HCT116 (cell line): ENCODE measurements around the gene PRKCD. TPM values are rescaled to one million over a fixed set of nuclear protein-coding genes. Genes with fewer than 3 reads are reported as not detected.

Experiments used
- ATAC-seq: fragments of 200-7000 bp; cut with Tn5 transposase; 2 replicates; pipeline ENCODE4 v1.9.1; 2020; ENCODE audit warnings: mild to moderate bottlenecking, moderate library complexity
- BruUV-seq: library from RNA; stranded (reverse); fragments of 400-500 nt; replicated peaks from 2 replicates; lab custom pipeline; 2021; lab: Mats Ljungman, UMichigan
- CTCF ChIA-PET: fragments of 300-600 bp; sonication (Branson Sonifier 250); formaldehyde crosslinking; loops from one replicate; lab custom pipeline; 2021; ENCODE audit warnings: antibody characterized with exemption; lab: Charles Lee
- POLR2A ChIA-PET: fragments of 300-600, 350-600 bp; sonication (Branson Sonifier 250); formaldehyde crosslinking; loops from one replicate; lab custom pipeline; 2021; ENCODE audit warnings: antibody characterized with exemption; lab: Charles Lee
- RAD21 ChIA-PET, 2 experiments: fragments of 300-600 bp; sonication (Branson Sonifier 250); formaldehyde crosslinking; loops; one replicate each; lab custom pipeline; 2023; ENCODE audit warnings: low total read pairs in 2 of 2; ENCODE audit not compliant: uncharacterized antibody in 2 of 2, unreplicated experiment in 2 of 2, low non-redundant PET in 1 of 2; lab: Charles Lee
- DNase-seq: peaks from one replicate; pipeline ENCODE4 v3.0.0-alpha.2; 2010; ENCODE audit warnings: low read depth, low spot score
- H2AFZ ChIP-seq: fragments of 200-600 bp; shearing (Covaris generic), sonication (generic); 2 replicates; pipeline ENCODE4 v1.6.1; 2017; ENCODE audit warnings: low read depth, mixed run types, mixed read lengths, antibody characterized with exemption, low read length; ENCODE audit not compliant: poor library complexity, severe bottlenecking
- H3K27ac ChIP-seq: 2 replicates; pipeline ENCODE4 v1.5.1; 2012; ENCODE audit warnings: low read depth, low read length
- H3K27me3 ChIP-seq: fragments of 200-600 bp; sonication (generic); 2 replicates; pipeline ENCODE4 v1.6.1; 2016; ENCODE audit warnings: mixed run types, low read length, mixed read lengths; ENCODE audit not compliant: insufficient read depth
- H3K36me3 ChIP-seq, 2 experiments: fragments of 200-500 bp in 1 of 2; fragments of 200-600 bp in 1 of 2; sonication (Bioruptor generic) in 1 of 2; sonication (generic) in 1 of 2; 2 replicates each; pipeline versions ENCODE4 v1.5.1 to v1.6.1; 2014 to 2016; ENCODE audit warnings: low read length in 2 of 2, inconsistent platforms in 1 of 2, mixed read lengths in 1 of 2, mixed run types in 1 of 2; ENCODE audit not compliant: insufficient read depth in 2 of 2, control insufficient read depth in 1 of 2
- H3K4me1 ChIP-seq, 2 experiments: fragments of 200-600 bp in 1 of 2; sonication (generic) in 1 of 2; 2 replicates each; pipeline versions ENCODE4 v1.5.1 to v1.6.1; 2012 to 2017; ENCODE audit warnings: low read length in 2 of 2, inconsistent platforms in 1 of 2, mild to moderate bottlenecking in 1 of 2, mixed read lengths in 1 of 2, mixed run types in 1 of 2, moderate library complexity in 1 of 2; ENCODE audit not compliant: insufficient read depth in 2 of 2, control insufficient read depth in 1 of 2
- H3K4me2 ChIP-seq: fragments of 200-600 bp; sonication (generic); 2 replicates; pipeline ENCODE4 v1.6.1; 2017; ENCODE audit warnings: mixed run types, low read length, mixed read lengths
- H3K4me3 ChIP-seq, 2 experiments: fragments of 200-600 bp in 1 of 2; sonication (generic) in 1 of 2; replicated peaks in 1 of 2; 2 replicates each; pipeline ENCODE4 v1.5.1; 2011 to 2016; ENCODE audit warnings: low read length in 2 of 2, control low read depth in 1 of 2, low read depth in 1 of 2, mild to moderate bottlenecking in 1 of 2, mixed read lengths in 1 of 2, mixed run types in 1 of 2
- H3K79me2 ChIP-seq: fragments of 200-600 bp; sonication (generic); 2 replicates; pipeline ENCODE4 v1.6.1; 2017; ENCODE audit warnings: mild to moderate bottlenecking, mixed run types, low read length, moderate library complexity, mixed read lengths; ENCODE audit not compliant: insufficient read depth
- H3K9ac ChIP-seq: fragments of 200-600 bp; sonication (generic); 2 replicates; pipeline ENCODE4 v1.6.1; 2016; ENCODE audit warnings: low read length, mixed read lengths
- H3K9me2 ChIP-seq: fragments of 200-600 bp; sonication (generic), shearing (Covaris generic); 2 replicates; pipeline ENCODE4 v1.6.1; 2017; ENCODE audit warnings: mixed run types, mild to moderate bottlenecking, moderate library complexity; ENCODE audit not compliant: insufficient read depth
- H3K9me3 ChIP-seq, 2 experiments: fragments of 200-500 bp in 1 of 2; fragments of 200-600 bp in 1 of 2; sonication (Bioruptor generic) in 1 of 2; sonication (generic) in 1 of 2; 2 replicates each; pipeline ENCODE4 v1.6.1; 2014 to 2017; ENCODE audit warnings: low read length in 2 of 2, mixed read lengths in 2 of 2, inconsistent platforms in 1 of 2, low read depth in 1 of 2, mild to moderate bottlenecking in 1 of 2, mixed run types in 1 of 2, moderate library complexity in 1 of 2; ENCODE audit not compliant: control insufficient read depth in 1 of 2, insufficient read depth in 1 of 2
- H4K20me1 ChIP-seq: fragments of 200-600 bp; sonication (generic), shearing (Covaris generic); 2 replicates; pipeline ENCODE4 v1.6.1; 2017; ENCODE audit warnings: mixed run types, mild to moderate bottlenecking, moderate library complexity; ENCODE audit not compliant: insufficient read depth
- ATF3 ChIP-seq: IDR thresholded peaks from 2 replicates; pipeline ENCODE4 v1.6.1; 2012
- CBX3 ChIP-seq: IDR thresholded peaks from 2 replicates; pipeline ENCODE4 v1.6.1; 2012; ENCODE audit warnings: low read depth
- EGR1 ChIP-seq: IDR thresholded peaks from 2 replicates; pipeline ENCODE4 v1.6.1; 2012; ENCODE audit warnings: low read depth
- ELF1 ChIP-seq: IDR thresholded peaks from 2 replicates; pipeline ENCODE4 v1.6.1; 2012; ENCODE audit warnings: low read depth, borderline replicate concordance
- EZH2 ChIP-seq: fragments of 200-600 bp; sonication (generic); IDR thresholded peaks from 2 replicates; pipeline ENCODE4 v1.6.1; 2017; ENCODE audit warnings: antibody characterized with exemption, mixed run types
- EZH2phosphoT487 ChIP-seq: fragments of 200-600 bp; IDR thresholded peaks from 2 replicates; pipeline ENCODE4 v1.6.1; 2018; ENCODE audit warnings: antibody characterized with exemption, borderline replicate concordance
- FOSL1 ChIP-seq: IDR thresholded peaks from 2 replicates; pipeline ENCODE4 v1.6.1; 2012; ENCODE audit warnings: low read depth
- MAX ChIP-seq: IDR thresholded peaks from 2 replicates; pipeline ENCODE4 v1.6.1; 2012
- POLR2AphosphoS5 ChIP-seq: IDR thresholded peaks from 2 replicates; pipeline ENCODE4 v1.6.1; 2011; ENCODE audit warnings: mild to moderate bottlenecking, low read depth, low read length, moderate library complexity
- RAD21 ChIP-seq: IDR thresholded peaks from 2 replicates; pipeline ENCODE4 v1.6.1; 2012; ENCODE audit warnings: low read depth, mild to moderate bottlenecking
- REST ChIP-seq: IDR thresholded peaks from 2 replicates; pipeline ENCODE4 v1.6.1; 2012; ENCODE audit warnings: low read depth
- SIN3A ChIP-seq: IDR thresholded peaks from 2 replicates; pipeline ENCODE4 v1.6.1; 2012; ENCODE audit warnings: low read depth
- SP1 ChIP-seq: IDR thresholded peaks from 2 replicates; pipeline ENCODE4 v1.6.1; 2012; ENCODE audit warnings: low read depth
- TCF7L2 ChIP-seq: IDR thresholded peaks from 2 replicates; pipeline ENCODE4 v1.7.0; 2011; ENCODE audit warnings: borderline replicate concordance, inconsistent platforms; ENCODE audit not compliant: insufficient read depth, insufficient read length; ENCODE audit errors: extremely low read depth
- YY1 ChIP-seq: IDR thresholded peaks from 2 replicates; pipeline ENCODE4 v1.6.1; 2011; ENCODE audit warnings: low read length, low read depth, moderate library complexity, mild to moderate bottlenecking; ENCODE audit not compliant: insufficient replicate concordance; ENCODE audit errors: extremely low read depth
- ZBTB33 ChIP-seq: IDR thresholded peaks from 2 replicates; pipeline ENCODE4 v1.6.1; 2011; ENCODE audit warnings: mild to moderate bottlenecking, low read length, moderate library complexity; ENCODE audit not compliant: insufficient replicate concordance; ENCODE audit errors: extremely low read depth
- ZFX ChIP-seq: fragments of 450-650 bp; IDR thresholded peaks from 2 replicates; pipeline ENCODE4 v1.6.1; 2017
- ZNF274 ChIP-seq: fragments of 200-500 bp; sonication (Bioruptor generic); IDR thresholded peaks from 2 replicates; pipeline ENCODE4 v1.6.1; 2014; ENCODE audit warnings: mild to moderate bottlenecking, low read depth, low read length, inconsistent platforms
- intact Hi-C: fragments of 100-400 bp; cut with micrococcal nuclease; formaldehyde crosslinking; loops from 2 replicates; pipeline ENCODE4 v1.10.0; 2022
- total RNA-seq: library from RNA; stranded (reverse); gene quantifications from one replicate; pipeline ENCODE4 v1.2.1, GENCODE V29; 2021; ENCODE audit not compliant: unreplicated experiment

PRKCD gene
- total RNA-seq, 1 experiment from 2014 or later = 34.4 TPM

GRCh38 chr3:53169045-53169831, 8.2 kb downstream of the PRKCD start:
- no peak overlapping the region for H3K9ac ChIP-seq
- POLR2A ChIA-PET = interaction anchor here (1.3 kb wide), 1 partner anchor 9 kb away, joined by 4 read pairs; no protein-coding TSS in a partner anchor
- H3K4me1 ChIP-seq = peaks cover 0 to 8% of the 10 kb centered on the region in 2 experiments; a peak in 1 of 4 replicates
- TF ChIP-seq ELF1 (no peak), ZFX (no peak), ZNF274 (no peak), ZBTB33 (no peak), YY1 (no peak), ATF3 (no peak), FOSL1 (no peak), SP1 (no peak), RAD21 (no peak), EZH2phosphoT487 (no peak), TCF7L2 (no peak), CBX3 (no peak), EGR1 (no peak), SIN3A (no peak), MAX (no peak), REST (no peak), POLR2AphosphoS5 (no peak), EZH2 (no peak)

More at GRCh38 chr3:53169045-53169831, 8.2 kb downstream of the PRKCD start:
- intact Hi-C loops = no loop called here
- Histone ChIP-seq H3K36me3 (peaks cover 0 to 3% of the 10 kb centered on the region in 2 experiments; a peak in 1 of 4 replicates), H4K20me1 (no peaks in the 10 kb centered on the region), H3K9me2 (no peaks in the 10 kb centered on the region), H3K4me3 (no peak overlapping the region), H3K27ac (no peak overlapping the region), H3K27me3 (no peaks in the 10 kb centered on the region), H2AFZ (no peak overlapping the region), H3K4me2 (no peak overlapping the region), H3K79me2 (peaks cover 44% of the 10 kb centered on the region; the same call in 1 of the 2 replicates), H3K9me3 (no peaks in the 10 kb centered on the region)
- no TSS peak for BruUV-seq
- ATAC-seq = no peak; the same call in 1 of the 2 replicates
- DNase-seq = no peak
- CTCF ChIA-PET = no interaction called here
- RAD21 ChIA-PET = no interaction called here
